OCI-LY7 (cell line): Measurements from ENCODE around the gene SRP9. TPM values are rescaled to one million over a fixed set of nuclear protein-coding genes. Genes with fewer than 3 reads are reported as not detected.
"Not testable (repeated sequence)": the region's sequence is repeated elsewhere in the genome, so short reads cannot be mapped to it uniquely, and the experiment has no call there.

Experiments
- BruUV-seq: library from RNA; stranded (reverse); fragments of 400-500 nt; replicated peaks from 2 replicates; lab custom pipeline; 2021; lab: Mats Ljungman, UMichigan
- CTCF ChIA-PET: fragments of 300-600 bp; sonication (Branson Sonifier 250); formaldehyde crosslinking; loops from one replicate; lab custom pipeline; 2022; ENCODE audit warnings: antibody characterized with exemption; ENCODE audit not compliant: unreplicated experiment; lab: Charles Lee
- POLR2A ChIA-PET: fragments of 300-600 bp; sonication (Branson Sonifier 250); formaldehyde crosslinking; loops from one replicate; lab custom pipeline; 2022; ENCODE audit warnings: antibody characterized with exemption; lab: Charles Lee
- DNase-seq: peaks from one replicate; pipeline ENCODE4 v3.0.0-alpha.2; 2015; ENCODE audit warnings: low spot score
- H2AFZ ChIP-seq: fragments of 200-600 bp; sonication (generic), shearing (Covaris generic); 2 replicates; pipeline ENCODE4 v1.6.1; 2014; ENCODE audit warnings: mild to moderate bottlenecking, antibody characterized with exemption, low read length, moderate library complexity
- H3K27ac ChIP-seq: fragments of 200-600 bp; sonication (generic); 2 replicates; pipeline ENCODE4 v1.5.1; 2014; ENCODE audit warnings: mixed run types, low read depth, mild to moderate bottlenecking, moderate library complexity, low read length, inconsistent platforms; ENCODE audit not compliant: poor library complexity, severe bottlenecking
- H3K36me3 ChIP-seq: fragments of 200-600 bp; sonication (generic); 2 replicates; pipeline ENCODE4 v1.6.1; 2014; ENCODE audit warnings: mild to moderate bottlenecking, antibody characterized with exemption, low read length, moderate library complexity, mixed read lengths; ENCODE audit not compliant: insufficient read depth
- H3K4me1 ChIP-seq: fragments of 200-600 bp; sonication (generic); 2 replicates; pipeline ENCODE4 v1.5.1; 2014; ENCODE audit warnings: mild to moderate bottlenecking, low read length; ENCODE audit not compliant: insufficient read depth, poor library complexity, severe bottlenecking
- H3K4me2 ChIP-seq: fragments of 200-600 bp; sonication (generic); 2 replicates; pipeline ENCODE4 v1.6.1; 2014; ENCODE audit warnings: mild to moderate bottlenecking, low read length
- H3K4me3 ChIP-seq: fragments of 200-600 bp; sonication (generic); 2 replicates; pipeline ENCODE4 v1.5.1; 2014; ENCODE audit warnings: mild to moderate bottlenecking, low read depth, low read length; ENCODE audit not compliant: poor library complexity, severe bottlenecking
- H3K79me2 ChIP-seq: fragments of 200-600 bp; sonication (generic); 2 replicates; pipeline ENCODE4 v1.6.1; 2016; ENCODE audit warnings: low read depth, mild to moderate bottlenecking, low read length, moderate library complexity, mixed read lengths; ENCODE audit not compliant: insufficient read depth
- H3K9me2 ChIP-seq: fragments of 200-600 bp; sonication (generic); 2 replicates; pipeline ENCODE4 v1.6.1; 2016; ENCODE audit warnings: mild to moderate bottlenecking, low read length, mixed read lengths; ENCODE audit not compliant: insufficient read depth
- H3K9me3 ChIP-seq: fragments of 200-600 bp; sonication (generic); 2 replicates; pipeline ENCODE4 v1.6.1; 2014; ENCODE audit warnings: mild to moderate bottlenecking, mixed run types, low read length, mixed read lengths
- H4K20me1 ChIP-seq: fragments of 200-600 bp; sonication (generic); 2 replicates; pipeline ENCODE4 v1.6.1; 2014; ENCODE audit warnings: mild to moderate bottlenecking, antibody characterized with exemption, low read length, moderate library complexity, mixed read lengths; ENCODE audit not compliant: insufficient read depth
- EZH2phosphoT487 ChIP-seq: fragments of 200-600 bp; sonication (generic); IDR thresholded peaks from 2 replicates; pipeline ENCODE4 v1.6.1; 2018; ENCODE audit warnings: low read depth, borderline replicate concordance, mild to moderate bottlenecking, mixed run types, antibody characterized with exemption, low read length, moderate library complexity, mixed read lengths
- intact Hi-C: fragments of 100-400 bp; cut with micrococcal nuclease; formaldehyde crosslinking; loops from one replicate; pipeline ENCODE4 v1.10.0; 2022; ENCODE audit not compliant: unreplicated experiment
- total RNA-seq, 2 experiments: library from RNA; depleted of rRNA in 1 of 2; stranded (reverse); fragments of >200 nt in 1 of 2; shearing (Covaris generic) in 1 of 2; gene quantifications; 2 replicates each; pipeline ENCODE4 v1.2.3, GENCODE V29; 2014 to 2022
- TF ChIP-seq, protein P1 (sequence below): fragments of 200-600 bp; sonication (generic); conservative IDR thresholded peaks from 2 replicates; pipeline ENCODE4 v1.5.1; 2014; ENCODE audit warnings: mild to moderate bottlenecking, antibody characterized with exemption, low read length, moderate library complexity, mixed read lengths

SRP9 gene
- total RNA-seq, 2 experiments from 2014 or later, result 221 to 306 TPM

DNA sequence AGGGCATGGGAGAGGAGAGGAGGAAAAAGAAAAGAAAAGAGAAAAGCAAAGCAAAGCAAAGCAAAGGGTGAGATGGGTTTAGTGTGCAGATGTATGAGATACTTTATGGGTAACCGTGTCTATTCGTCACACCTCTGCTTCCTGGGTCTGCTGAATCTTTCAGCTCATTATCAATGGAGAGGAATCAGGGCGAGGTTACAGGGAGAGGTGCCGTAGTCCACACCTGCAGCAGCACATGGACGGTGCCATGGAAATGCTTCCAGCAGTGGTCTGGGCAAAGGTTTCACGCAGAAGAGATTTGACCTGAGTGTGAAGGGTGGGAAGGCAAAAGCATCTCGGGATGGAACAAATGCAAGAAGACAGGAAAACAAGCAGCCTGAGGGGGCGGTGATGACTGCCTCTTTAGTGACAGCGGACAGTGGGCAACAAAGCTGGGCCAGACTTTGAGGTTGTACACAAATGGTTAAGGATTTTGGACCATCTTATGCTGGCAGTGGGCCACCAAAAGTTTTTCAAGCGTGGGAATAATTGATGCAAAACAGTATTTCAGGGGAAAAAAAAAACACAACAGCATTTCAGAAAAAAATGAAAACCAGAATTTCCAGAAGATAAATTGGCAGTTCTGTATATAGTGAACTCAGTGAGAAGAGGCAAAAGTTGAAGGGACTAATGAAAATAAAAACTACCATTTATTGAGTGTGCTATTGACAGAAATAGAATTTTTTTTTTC is 19.5 kb upstream of the SRP9 start:
- CTCF ChIA-PET, result interaction anchor here (0.6 kb wide), 1 partner anchor 10 kb away, joined by 3 read pairs; no protein-coding TSS in a partner anchor
- no peak overlapping the region for H2AFZ ChIP-seq
- DNase-seq, result no peak
- no peaks in the 10 kb centered on the region for H3K36me3 ChIP-seq
- no TSS peak for BruUV-seq
- no peak overlapping the region for H3K4me2 ChIP-seq
- peaks cover 9% of the 10 kb centered on the region for H3K4me1 ChIP-seq
- no peaks in the 10 kb centered on the region for H3K9me3 ChIP-seq
- no peak overlapping the region for H3K4me3 ChIP-seq
- POLR2A ChIA-PET, result interaction anchor here (0.6 to 1.4 kb wide), 2 partner anchors 10 to 105 kb away, joined by 4 to 5 read pairs; no protein-coding TSS in a partner anchor
- no peaks in the 10 kb centered on the region for H3K79me2 ChIP-seq
- no peak overlapping the region for H3K27ac ChIP-seq
- intact Hi-C loops, result no loop called here
- no peaks in the 10 kb centered on the region for H4K20me1 ChIP-seq
- no peaks in the 10 kb centered on the region for H3K9me2 ChIP-seq
- TF ChIP-seq EZH2phosphoT487, result no peak
- TF ChIP-seq, protein P1, sequence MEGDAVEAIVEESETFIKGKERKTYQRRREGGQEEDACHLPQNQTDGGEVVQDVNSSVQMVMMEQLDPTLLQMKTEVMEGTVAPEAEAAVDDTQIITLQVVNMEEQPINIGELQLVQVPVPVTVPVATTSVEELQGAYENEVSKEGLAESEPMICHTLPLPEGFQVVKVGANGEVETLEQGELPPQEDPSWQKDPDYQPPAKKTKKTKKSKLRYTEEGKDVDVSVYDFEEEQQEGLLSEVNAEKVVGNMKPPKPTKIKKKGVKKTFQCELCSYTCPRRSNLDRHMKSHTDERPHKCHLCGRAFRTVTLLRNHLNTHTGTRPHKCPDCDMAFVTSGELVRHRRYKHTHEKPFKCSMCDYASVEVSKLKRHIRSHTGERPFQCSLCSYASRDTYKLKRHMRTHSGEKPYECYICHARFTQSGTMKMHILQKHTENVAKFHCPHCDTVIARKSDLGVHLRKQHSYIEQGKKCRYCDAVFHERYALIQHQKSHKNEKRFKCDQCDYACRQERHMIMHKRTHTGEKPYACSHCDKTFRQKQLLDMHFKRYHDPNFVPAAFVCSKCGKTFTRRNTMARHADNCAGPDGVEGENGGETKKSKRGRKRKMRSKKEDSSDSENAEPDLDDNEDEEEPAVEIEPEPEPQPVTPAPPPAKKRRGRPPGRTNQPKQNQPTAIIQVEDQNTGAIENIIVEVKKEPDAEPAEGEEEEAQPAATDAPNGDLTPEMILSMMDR, result no peak

DNA sequence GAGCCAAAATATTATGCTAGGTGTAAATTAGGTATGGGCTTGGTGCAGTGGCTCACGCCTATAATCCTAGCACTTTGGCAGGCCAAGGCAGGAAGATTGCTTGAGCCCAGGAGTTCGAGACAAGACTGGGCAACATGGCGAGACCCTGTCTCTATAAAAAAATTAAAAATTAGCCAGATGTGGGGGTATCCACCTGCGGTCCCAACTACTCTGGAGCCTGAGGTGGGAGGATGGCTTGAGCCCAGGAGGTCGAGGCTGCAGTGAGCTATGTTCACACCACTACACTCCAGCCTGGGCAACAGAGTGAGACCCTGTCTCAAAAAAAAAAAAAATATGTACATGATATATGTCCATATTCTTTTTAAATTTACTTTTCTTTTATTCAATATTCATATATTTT is 17.7 kb upstream of the SRP9 start:
- H3K4me3 ChIP-seq, DNase-seq, BruUV-seq, CTCF ChIA-PET, H4K20me1 ChIP-seq, H3K79me2 ChIP-seq, intact Hi-C loops, H3K9me3 ChIP-seq, H3K4me2 ChIP-seq, H3K27ac ChIP-seq, H2AFZ ChIP-seq, H3K36me3 ChIP-seq, H3K9me2 ChIP-seq: not testable (repeated sequence)
- POLR2A ChIA-PET, result interaction anchor here (0.6 to 0.7 kb wide), 2 partner anchors 11 to 281 kb away, joined by 3 to 4 read pairs; no protein-coding TSS in a partner anchor
- H3K4me1 ChIP-seq, result peaks cover 21% of the 10 kb centered on the region

DNA sequence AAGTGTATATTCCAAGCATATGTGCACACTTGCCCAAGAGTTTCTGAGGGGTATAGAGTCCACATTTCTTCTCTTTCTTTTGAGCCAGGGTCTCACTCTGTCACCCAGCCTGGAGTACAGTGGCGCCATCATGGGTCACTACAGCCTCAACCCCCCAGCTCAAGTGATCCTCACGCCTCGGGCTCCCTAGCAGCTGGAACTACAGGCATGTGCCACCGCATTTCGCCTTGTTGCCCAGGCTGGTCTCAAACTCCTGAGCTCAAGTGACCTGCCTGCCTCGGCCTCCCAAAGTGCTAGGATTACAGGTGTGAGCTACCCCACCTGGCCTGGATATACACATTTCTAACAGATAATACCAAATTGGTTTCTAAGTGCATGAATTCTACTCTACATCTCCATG is 17.1 kb upstream of the SRP9 start:
- H3K9me2 ChIP-seq, result no peaks in the 10 kb centered on the region
- H4K20me1 ChIP-seq, result no peaks in the 10 kb centered on the region
- H3K79me2 ChIP-seq, result no peaks in the 10 kb centered on the region
- CTCF ChIA-PET, result no interaction called here
- no peak overlapping the region for H3K27ac ChIP-seq
- no peak for TF ChIP-seq EZH2phosphoT487
- TF ChIP-seq, protein P1, result peak; percentile 41; the same call in 1 of the 2 replicates
- no peak overlapping the region for H2AFZ ChIP-seq
- BruUV-seq, result no TSS peak
- no peak overlapping the region for H3K4me3 ChIP-seq
- H3K9me3 ChIP-seq, result no peaks in the 10 kb centered on the region
- no peaks in the 10 kb centered on the region for H3K36me3 ChIP-seq
- intact Hi-C loops, result no loop called here
- peaks cover 21% of the 10 kb centered on the region for H3K4me1 ChIP-seq
- POLR2A ChIA-PET, result interaction anchor here (0.6 to 0.9 kb wide), 4 partner anchors 9 to 281 kb away, joined by 3 to 5 read pairs (median 3); no protein-coding TSS in a partner anchor
- H3K4me2 ChIP-seq, result no peak overlapping the region
- DNase-seq, result no peak

DNA sequence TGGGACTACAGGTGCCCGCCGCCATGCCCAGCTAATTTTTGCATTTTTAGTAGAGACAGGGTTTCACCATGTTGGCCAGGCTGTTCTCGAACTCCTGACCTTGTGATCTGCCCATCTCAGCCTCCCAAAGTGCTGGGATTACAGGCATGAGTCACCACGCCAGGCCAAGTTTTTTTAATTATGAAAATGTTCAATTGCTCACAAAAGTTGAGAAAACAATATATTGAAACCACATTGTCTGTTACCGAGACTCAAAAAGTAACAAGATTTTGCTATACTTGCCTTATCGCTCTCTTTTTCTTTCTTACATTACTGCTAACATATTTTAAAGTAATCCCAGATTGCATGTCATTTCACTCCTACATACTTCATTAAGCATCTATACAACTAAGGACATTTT is 16.2 kb upstream of the SRP9 start:
- H3K9me3 ChIP-seq, DNase-seq, H2AFZ ChIP-seq, BruUV-seq, H3K4me3 ChIP-seq, H3K9me2 ChIP-seq, H3K4me2 ChIP-seq, H3K36me3 ChIP-seq, CTCF ChIA-PET, H4K20me1 ChIP-seq, H3K79me2 ChIP-seq, intact Hi-C loops, H3K27ac ChIP-seq: not testable (repeated sequence)
- POLR2A ChIA-PET, result interaction anchor here (0.9 kb wide), 1 partner anchor 8 kb away, joined by 5 read pairs; no protein-coding TSS in a partner anchor
- peaks cover 20% of the 10 kb centered on the region for H3K4me1 ChIP-seq
